ENCODE measurements around the gene ITGA1.

Gene ITGA1

DNA sequence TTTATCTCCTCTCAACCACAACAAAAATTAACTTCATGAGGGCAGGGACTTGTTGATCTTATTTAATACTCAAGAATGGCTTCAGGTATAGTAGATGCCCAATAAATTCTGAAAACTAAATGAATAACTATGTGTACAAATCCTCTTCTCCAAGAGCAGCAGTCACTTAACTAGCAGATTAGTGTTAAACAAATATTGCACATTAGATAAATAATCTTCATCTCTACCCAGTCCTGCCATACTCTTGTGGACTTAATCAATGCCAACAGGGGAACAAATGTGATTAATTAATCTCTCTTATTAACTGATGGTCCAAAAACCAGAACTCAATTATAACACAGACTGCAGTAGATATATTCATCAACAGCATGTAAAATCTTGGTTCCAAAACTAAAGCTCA, 15.0 kb upstream of the ITGA1 start:
- no peak for DNase-seq (ENCODE audit: low spot score)

DNA sequence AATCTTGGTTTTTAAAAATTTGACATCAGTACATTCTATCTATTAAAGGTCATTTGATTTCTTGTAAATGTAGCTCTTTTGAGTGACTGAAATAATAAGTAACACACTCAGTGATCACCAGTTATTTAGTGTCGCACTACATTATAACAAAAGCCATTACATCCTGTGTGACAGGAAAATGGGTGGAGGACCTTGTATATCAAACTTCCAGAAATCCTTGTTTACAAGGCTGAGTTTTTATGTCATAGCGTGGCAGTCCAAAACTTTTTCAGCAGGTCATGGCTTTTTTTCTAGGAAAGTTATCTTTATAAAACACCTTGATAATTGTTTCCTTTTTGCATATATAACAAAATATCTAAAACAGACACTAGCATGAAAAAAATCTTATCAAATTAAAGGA, 14.4 kb upstream of the ITGA1 start:
- no peak for DNase-seq (ENCODE audit: low spot score)

DNA sequence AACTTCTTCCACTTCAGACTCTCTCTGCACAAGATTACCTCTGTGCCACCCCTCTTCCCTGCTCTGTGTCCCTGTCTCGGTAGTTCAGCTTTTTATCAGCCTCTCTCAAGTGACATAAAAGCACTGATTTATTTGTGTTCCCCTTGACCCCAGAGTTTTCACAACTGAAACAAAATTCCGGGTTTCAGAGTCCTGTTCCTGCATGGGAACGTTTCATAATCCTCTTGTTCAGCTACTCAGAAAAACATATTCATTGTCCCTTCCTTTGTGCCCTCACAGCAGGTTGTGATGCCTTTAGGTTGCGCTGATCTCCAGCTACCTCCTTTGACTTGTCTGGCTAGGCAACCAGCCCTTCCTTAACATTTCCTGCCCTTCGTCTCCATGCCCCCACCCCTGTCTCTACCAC, 13.7 kb upstream of the ITGA1 start:
- DNase-seq (ENCODE audit: low spot score) = no peak

DNA sequence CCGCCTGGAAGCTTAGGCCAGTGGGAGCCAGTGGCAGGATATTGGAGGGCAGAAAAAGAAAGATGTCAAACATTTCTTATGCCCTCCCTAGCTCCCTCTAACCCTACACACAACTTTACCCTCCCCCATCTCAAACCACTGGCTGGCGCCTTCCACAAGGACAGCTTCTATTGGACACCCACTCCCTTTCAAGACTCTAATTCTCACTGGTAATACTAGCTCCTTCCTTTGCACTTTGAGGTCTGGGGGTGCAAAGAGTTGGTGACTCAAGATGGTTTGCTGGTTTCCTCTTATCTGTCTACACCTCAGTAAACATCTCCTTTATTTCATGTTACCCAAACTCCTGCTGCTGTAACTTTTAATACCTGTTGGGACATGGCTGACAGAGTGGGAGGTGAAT, 11.6 kb upstream of the ITGA1 start:
- no peak for DNase-seq (ENCODE audit: low spot score)

DNA sequence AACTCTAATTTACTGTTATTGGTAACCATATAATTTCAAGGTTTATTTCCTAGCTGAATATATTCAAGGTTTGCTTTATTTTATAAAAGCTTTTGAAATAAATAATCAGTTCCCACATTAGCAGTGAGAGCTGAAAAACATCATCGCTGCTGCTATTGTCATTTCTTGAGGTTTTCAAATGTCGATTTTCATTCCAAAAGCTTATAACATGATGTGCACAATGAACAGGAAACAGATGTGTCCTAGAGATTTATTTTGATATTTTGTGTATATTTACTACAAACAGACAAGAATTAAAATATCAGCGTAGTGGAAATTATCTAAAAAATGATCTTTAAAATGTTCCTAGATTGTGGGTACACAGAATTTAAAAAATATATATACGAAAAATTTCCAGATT, 10.5 kb upstream of the ITGA1 start:
- no peak for DNase-seq (ENCODE audit: low spot score)

DNA sequence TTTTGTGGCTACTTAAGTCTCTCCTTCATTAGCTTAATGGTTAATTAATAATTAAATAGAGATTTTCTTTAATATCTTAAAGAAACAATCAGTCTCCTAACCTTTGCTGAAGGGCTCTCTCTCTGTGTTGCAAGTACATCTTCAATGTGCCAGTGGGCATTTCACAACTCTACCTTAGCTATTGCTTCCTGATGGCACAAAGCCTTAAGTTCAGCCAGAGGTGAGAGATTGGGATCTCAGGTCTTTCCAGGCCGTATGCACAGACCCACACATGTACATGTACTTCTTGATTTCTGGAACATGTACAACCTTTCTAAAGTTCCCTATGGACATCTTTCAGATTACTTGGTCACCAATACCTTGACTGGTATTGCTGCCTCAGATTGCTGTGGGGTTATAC, 8.9 kb upstream of the ITGA1 start:
- DNase-seq (ENCODE audit: low spot score) = no peak

DNA sequence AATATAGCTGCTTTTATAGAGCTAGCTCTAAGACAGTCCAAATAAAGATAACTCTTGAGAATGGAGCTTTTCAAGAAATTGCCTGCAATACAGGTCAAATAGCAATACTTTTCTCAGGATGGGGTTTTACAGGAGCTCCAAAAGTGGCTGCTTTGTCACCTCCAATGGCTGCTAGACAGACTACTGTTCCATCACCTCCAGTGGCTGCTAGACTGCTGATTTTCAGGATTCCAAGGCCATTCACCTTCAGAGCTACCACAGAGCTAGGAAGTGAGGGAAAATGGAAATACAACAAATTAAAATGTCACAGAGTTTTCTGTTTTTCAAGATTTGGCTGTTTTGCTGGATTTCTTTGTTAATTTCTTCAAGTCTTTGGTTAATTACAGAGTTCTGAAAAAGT, 8.5 kb upstream of the ITGA1 start:
- no peak for DNase-seq (ENCODE audit: low spot score)

DNA sequence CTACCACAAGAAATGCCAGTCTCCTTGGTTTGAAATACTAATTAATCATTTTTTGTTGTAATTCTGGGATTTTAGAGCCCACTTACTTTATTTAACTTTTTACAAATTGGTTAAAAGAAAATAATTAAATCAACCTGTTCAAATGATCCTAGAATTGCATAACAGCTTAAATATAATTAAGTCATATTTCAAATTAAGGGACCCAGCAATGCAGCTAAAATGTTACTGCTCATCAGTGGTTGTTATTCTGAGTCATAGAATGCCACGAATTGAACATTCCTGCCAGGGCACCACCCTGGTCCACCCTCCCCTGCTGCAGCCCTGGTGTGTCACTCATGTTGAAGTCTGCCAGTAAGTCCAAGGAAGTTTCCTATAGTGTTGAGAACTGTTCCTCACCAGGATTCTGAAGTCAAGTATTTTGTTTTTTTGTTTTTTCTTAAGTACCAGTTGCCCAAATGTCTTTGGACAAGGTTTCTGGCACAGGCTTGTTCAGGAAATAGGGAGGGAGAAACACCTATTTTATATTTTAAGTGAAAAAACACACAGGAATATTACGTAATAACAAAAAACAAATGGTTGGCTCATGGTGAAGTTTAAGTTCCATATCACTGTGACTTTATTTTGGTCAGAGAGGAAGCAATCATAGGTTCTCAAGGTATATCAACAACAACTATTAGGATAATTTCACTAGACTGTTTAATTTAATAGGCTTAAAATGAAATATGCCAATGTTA, 4.3 kb upstream of the ITGA1 start:
- DNase-seq (ENCODE audit: low spot score) = peak; percentile 76

DNA sequence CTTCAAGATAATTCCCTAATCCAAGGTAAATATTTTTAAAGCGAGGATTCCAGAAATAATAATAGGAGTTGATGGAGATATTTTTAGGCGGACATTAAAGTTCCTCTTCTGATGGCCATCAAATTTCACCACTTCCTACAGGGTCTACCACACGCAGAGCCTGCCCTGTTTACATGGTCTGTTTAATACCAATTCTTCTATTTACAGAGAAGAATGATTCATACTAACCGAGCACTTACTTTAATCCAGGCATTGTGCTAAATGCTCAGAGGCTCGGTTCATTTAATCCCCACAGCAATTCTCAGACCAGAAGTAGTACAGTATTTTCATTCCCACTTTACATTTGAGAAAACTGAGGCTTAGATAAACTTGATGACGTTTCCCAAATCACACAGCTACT, 3.0 kb upstream of the ITGA1 start:
- no peak for DNase-seq (ENCODE audit: low spot score)

DNA sequence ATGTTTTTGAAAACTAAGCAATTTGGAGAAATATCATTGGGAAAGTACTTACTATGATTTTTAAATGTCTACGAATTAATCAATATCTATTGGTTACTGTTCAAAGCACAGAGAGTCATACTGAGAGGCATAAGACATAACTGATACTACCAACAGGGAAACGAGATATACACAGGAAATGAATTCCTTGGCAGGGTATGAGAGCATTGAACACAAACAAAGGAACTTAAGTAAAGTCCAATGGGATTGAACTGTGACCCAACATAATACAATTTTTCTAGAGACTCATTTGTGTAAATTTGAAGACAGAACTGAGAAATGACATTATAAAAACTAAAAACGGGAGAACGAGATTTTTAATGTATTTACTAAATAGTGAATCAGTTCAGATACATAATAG, 1.3 kb upstream of the ITGA1 start:
- no peak for DNase-seq (ENCODE audit: low spot score)

DNA sequence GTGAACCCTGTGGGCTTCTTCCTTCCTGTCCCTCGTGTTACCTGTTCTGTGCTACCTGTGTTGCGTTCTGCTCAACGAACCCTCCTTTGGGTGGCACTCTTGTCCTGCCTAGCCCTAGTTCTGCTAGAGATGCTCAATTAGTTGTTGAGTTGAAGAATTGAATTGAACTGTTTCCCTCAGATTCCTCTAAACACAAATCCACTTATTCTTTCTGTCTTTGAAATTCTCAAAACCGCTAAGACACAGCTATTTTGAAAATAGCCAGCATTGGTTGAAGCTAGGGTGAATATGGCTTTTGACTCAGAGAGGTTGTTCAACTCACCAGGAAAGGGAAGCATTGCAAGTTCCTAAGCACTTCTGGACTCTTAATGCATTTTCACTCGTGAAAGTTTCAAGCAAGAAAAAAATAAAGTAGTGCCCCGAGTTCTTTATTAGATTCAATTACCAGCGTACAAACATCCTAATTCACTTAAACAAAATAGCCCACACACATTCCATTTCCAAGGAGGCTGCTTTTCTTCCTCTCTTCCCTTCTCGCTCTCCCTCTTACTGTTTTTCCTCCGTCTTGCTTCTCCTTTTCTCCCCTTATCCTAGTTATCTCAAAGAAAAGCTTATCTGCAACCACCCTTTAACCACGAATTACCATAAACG, 642 bp upstream of the ITGA1 start:
- DNase-seq (ENCODE audit: low spot score) = peak; percentile 6

DNA sequence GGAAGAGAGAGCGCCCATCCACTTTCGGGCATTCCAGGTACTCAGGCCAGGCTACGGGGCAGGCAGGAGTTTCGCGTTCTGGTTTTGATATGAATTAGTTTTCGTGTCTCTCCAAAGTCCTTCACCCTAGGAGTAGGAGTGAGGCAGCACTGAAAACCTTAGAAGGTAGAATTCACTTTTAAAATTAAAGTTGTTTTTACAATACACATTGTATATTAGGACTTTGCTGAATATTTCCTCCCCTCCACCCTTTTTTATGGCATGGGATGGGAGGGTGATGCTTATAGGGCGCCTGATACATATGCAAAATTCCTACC, 747 bp downstream of the ITGA1 start:
- DNase-seq (ENCODE audit: low spot score) = no peak

DNA sequence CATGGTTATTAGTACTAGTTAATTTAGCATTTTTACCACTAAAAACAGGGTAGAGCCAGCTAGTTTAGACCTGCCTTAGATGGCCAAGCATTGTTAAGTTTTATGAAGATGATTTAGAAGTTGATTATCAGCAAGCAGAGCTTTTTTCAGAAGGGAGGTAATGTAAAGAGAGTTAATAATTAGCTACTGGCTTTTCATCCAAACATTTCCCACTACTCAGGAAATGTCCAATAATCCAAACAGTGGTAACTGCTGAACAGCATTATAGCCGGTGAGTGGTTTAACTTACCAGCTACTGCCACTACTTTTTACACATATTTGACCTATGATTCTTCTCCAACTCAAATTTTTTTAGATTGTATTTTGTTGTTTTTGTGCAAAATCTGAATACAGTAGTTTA, 1.7 kb downstream of the ITGA1 start:
- DNase-seq (ENCODE audit: low spot score) = no peak

DNA sequence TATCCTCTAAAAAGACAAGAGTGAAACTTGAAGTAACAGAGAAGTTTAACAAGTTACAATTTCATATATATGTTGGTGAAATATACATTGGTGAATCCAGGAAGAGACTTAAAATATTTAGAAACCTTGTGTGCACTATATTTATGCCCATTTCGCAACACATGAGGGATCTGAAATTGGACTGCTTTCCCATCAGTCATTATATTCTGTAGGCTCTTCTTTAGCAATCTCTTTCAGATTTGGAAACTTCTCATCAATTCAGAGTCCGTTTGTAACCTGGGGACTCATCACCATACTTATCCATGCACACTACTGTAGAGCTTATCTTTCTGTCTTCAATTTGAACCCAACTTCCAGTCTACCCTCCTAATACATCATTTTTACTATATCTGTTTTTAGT, 2.1 kb downstream of the ITGA1 start:
- DNase-seq (ENCODE audit: low spot score) = no peak

DNA sequence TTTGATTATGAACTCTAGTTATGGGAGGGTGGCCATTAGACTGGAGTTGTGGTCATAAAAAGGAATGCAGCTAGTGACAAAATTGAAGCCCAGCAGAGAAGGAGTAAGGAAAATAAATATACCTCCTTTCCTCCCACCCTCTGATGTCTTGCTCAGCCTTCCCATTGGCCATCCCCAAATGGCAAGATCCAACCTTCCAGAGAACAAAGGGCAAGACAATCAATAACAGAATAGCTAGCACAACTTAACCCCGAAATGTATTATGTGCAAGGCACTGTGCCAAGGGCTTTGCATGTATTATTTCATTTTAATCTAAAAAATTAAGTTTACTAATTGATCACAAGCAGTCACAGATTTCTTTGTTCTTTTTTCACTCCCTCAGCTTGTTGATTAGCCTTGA, 3.6 kb downstream of the ITGA1 start:
- DNase-seq (ENCODE audit: low spot score) = no peak

DNA sequence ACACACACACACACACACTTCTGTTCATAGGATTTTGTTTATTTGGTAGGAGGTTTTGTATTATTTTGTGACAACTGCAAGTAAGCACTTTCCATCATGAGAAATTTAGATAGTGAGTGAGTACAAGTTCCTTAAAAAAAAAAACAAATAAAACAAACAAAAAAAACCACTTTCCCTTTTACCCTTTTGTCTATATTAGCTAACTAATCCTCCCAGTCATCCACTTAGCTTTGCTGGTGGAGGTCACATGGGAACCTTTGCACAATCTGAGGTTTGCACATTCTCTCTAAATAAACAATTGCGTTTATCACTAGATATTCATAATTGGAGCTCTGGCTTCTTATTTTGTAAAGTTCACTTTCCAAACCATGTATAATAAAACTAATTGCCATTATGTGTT, 6.8 kb downstream of the ITGA1 start:
- DNase-seq (ENCODE audit: low spot score) = no peak

DNA sequence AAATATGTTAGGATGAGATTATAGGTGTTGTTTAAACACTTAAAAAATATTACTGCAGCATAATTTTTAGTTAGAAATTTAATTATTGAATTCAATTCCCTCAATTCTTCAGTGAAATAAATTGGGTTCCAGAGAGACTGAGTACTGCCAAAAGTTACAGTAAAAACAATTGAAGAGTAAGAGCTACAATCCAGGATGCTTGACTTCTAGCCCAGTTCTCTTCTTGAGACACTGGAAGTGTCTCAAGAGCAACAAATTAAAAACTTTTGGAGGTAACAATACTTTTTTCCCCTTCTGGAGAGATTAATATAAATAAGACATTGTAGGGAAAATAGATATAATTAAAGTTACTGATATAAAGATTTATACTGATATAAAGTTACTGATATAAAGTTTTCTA, 8.3 kb downstream of the ITGA1 start:
- DNase-seq (ENCODE audit: low spot score) = no peak

DNA sequence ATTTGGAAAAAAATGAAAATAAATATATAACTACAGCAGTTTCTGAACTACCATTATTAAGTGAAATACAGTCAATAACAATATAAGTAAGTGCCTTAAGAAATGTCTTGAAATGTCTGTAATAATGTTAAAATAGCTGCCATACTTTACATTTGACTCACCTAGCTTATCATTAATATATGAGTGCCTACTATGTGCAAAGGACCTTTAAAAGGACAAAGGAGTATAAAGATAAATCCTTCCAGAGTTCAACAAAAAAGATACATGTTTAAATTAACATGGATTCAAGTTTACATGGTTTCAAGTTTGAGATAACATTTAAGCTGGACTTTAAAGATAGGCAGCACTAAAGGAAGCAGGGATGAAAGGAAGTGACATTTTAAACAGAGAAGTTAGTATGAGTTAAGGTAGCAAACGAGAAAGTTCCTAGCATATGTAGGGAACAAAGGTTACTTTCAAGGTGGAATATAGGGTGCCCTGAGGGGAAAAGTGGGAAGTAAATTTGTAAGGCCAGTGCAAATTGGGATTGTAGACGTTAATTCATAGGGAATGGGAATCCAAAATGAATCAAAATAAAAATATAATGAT, 8.9 kb downstream of the ITGA1 start:
- no peak for DNase-seq (ENCODE audit: low spot score)

DNA sequence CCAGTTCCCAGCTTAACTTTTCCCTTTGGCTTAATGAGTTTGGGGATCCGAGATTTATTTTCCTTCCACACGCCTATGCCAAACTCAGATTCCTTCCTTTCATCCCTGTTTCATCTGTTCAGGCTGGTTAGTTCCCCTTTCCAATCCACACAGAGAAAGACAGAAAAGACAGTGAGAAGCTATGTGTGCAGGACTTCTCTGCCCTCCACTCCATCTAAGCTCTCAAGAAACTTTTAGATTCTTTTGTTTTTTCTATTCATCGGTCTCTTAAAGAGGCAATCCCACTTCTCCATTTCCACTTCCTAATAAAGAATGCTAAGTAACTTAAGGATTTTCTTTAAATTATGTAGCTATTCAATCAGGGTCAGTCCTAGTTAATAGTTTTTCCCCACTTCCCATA, 11.2 kb downstream of the ITGA1 start:
- DNase-seq (ENCODE audit: low spot score) = peak; percentile 4

DNA sequence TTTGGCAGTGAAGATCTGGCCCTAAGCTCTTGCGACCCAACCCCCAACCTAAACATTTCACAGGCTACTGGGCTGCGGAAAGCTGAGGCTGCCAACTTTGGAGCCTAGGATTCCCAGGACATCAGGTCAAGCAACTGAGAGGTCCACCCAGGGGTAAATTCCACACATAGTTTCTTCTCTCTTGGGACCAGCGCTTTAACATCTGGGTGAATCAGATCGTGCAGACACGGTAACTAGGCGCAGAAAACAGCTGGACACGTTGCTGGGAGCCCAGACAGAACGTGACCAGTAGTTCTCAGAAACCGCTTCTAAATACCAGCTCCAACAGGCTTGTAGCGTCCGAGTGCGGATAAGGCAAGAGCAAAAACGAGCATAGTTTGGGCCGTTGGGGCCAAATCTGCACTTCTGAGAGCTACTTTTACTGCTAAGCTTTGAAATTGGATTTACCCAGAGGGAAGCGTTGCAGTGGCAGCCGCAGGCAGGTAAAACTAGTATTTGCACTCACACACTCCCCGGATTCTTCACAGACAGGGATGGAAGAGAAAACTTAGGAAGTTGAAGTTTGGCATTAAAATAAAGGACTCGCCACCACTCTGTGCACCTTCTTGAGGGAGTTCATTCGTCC, 11.8 kb downstream of the ITGA1 start:
- peak; percentile 72 for DNase-seq (ENCODE audit: low spot score)

DNA sequence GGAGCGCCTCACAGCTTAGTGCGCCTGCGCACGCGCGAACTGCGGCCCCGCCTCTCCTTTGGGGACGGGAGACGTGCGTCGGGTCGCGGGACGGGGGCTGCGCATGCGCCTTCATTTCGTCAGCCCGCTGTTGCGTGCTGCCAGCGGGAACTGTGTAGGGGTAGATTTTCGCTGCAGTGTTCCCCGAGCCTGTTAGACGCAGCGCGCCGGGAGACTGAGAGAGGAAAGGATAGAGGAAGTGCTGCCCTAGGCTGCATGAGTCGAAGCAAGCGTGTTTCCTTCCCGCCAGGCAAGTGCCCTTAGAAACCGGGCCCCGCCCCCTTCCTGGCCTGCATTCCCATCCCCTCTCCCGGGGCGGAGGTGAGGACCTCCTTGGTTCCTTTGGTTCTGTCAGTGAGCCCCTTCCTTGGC, 12.3 kb downstream of the ITGA1 start:
- peak; percentile 98 for DNase-seq (ENCODE audit: low spot score)

DNA sequence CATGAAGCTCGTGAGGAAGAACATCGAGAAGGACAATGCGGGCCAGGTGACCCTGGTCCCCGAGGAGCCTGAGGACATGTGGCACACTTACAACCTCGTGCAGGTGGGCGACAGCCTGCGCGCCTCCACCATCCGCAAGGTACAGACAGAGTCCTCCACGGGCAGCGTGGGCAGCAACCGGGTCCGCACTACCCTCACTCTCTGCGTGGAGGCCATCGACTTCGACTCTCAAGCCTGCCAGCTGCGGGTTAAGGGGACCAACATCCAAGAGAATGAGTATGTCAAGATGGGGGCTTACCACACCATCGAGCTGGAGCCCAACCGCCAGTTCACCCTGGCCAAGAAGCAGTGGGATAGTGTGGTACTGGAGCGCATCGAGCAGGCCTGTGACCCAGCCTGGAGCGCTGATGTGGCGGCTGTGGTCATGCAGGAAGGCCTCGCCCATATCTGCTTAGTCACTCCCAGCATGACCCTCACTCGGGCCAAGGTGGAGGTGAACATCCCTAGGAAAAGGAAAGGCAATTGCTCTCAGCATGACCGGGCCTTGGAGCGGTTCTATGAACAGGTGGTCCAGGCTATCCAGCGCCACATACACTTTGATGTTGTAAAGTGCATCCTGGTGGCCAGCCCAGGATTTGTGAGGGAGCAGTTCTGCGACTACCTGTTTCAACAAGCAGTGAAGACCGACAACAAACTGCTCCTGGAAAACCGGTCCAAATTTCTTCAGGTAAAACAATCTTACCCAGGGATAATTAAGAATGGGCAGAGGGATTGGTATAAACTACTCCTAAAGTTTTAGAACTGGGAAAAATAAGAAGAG, 12.9 kb downstream of the ITGA1 start:
- peak; percentile 57 for DNase-seq (ENCODE audit: low spot score)

DNA sequence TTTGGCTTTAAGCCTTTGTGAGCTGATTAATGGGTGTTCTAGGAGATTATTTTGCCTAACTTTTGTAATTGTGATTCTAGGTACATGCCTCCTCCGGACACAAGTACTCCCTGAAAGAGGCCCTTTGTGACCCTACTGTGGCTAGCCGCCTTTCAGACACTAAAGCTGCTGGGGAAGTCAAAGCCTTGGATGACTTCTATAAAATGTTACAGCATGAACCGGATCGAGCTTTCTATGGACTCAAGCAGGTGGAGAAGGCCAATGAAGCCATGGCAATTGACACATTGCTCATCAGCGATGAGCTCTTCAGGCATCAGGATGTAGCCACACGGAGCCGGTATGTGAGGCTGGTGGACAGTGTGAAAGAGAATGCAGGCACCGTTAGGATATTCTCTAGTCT, 13.6 kb downstream of the ITGA1 start:
- no peak for DNase-seq (ENCODE audit: low spot score)

Measured in GM03348 (cell line).